ENCODE measurements around the gene DAG1.

Gene DAG1

GRCh38 chr3:49554633-49555265 is 84.7 kb downstream of the DAG1 start:
- no peak for DNase-seq (ENCODE audit: low read depth)

- DNase-seq (ENCODE audit: low read depth), result no peak
Observed at GRCh38 chr3:49556500-49557275, 86.6 kb downstream of the DAG1 start.

- DNase-seq (ENCODE audit: low read depth), result no peak
Observed at GRCh38 chr3:49563040-49563578, 93.0 kb downstream of the DAG1 start.

GRCh38 chr3:49563766-49564165 is 93.7 kb downstream of the DAG1 start:
- no peak for DNase-seq (ENCODE audit: low read depth)

- no peak for DNase-seq (ENCODE audit: low read depth)
Observed at GRCh38 chr3:49566312-49566711, 96.2 kb downstream of the DAG1 start.

- DNase-seq (ENCODE audit: low read depth), result no peak
Observed at GRCh38 chr3:49567406-49567805, 97.3 kb downstream of the DAG1 start.

GRCh38 chr3:49568965-49569364 is 98.9 kb downstream of the DAG1 start:
- DNase-seq (ENCODE audit: low read depth), result no peak

- no peak for DNase-seq (ENCODE audit: low read depth)
Observed at GRCh38 chr3:49570028-49570654, 100.1 kb downstream of the DAG1 start.

- DNase-seq (ENCODE audit: low read depth), result no peak
Observed at GRCh38 chr3:49582177-49582576, 112.1 kb downstream of the DAG1 start.

Data from CMK (cell line).